Measurements from ENCODE around the gene TOP2B.

TOP2B gene

DNA sequence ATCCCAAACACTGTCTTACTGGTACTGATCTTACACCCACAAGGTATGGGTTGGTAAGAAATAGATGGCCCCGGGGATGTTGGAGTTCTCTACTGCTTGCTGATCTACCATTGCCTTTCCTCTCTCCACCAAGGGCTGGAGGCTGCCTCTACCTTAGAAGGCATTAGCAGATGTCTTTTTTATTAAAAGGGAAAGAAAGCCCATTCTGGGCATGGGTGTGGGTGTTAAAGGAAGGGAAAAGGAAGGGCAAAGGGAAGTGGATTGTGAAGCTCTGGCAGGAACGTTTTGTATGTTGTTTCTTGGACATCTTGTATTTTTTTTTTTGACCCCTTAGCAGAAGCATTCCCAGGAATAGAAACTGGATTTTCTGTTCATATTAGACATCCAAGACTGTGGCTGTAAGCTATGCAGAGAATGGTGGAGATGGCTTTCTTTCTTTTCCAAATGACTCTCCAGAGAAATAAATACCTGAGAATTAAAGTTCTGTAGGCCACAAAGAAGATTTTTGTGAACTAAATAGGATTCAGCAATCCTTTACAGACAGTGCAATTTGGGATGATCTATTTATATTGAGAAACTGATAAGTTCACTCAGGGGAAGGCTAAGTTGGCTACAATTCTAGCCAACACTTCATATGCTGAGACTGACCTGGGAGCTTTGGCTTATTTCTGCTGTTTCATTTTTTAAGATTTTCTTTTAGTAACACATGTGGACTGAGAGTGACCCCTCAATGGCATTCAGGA is 108.8 kb downstream of the TOP2B start:
- H3K27ac Mint-ChIP-seq: no peak overlapping the region
- H3K27me3 Mint-ChIP-seq: peaks cover 4% of the 10 kb centered on the region

DNA sequence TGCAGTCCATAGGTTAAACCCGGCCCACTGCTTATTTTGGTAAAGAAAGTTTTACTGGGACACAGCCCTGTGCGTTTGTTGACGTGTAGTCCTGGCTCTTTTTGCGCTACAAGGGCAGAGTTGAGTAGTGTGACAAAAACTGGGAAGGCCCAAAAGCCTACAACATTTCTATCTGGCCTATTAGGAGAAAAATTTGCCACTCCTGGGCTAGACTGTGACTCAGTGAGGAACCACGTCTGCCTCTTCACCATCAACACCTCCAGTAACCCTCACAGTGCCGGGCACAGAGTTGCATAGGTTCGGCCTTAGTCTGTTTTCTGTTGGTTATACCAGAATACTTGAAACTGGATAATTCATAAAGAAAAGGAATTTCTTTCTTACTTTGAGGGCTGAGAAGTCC is 110.3 kb downstream of the TOP2B start:
- Mint-ChIP-seq H3K27ac (no peak overlapping the region), H3K4me1 (ENCODE audit: low read depth) (no peaks in the 10 kb centered on the region), H3K4me3 (no peak overlapping the region), H3K9me3 (no peaks in the 10 kb centered on the region), H3K36me3 (ENCODE audit: low read depth) (no peaks in the 10 kb centered on the region), H3K27me3 (peaks cover 4% of the 10 kb centered on the region)
- DNase-seq: no peak

More for the DNA sequence above, 108.8 kb downstream of the TOP2B start:
- DNase-seq: no peak
- Mint-ChIP-seq H3K9me3 (no peaks in the 10 kb centered on the region), H3K36me3 (ENCODE audit: low read depth) (no peaks in the 10 kb centered on the region), H3K4me1 (ENCODE audit: low read depth) (no peaks in the 10 kb centered on the region), H3K4me3 (no peak overlapping the region)

DNA sequence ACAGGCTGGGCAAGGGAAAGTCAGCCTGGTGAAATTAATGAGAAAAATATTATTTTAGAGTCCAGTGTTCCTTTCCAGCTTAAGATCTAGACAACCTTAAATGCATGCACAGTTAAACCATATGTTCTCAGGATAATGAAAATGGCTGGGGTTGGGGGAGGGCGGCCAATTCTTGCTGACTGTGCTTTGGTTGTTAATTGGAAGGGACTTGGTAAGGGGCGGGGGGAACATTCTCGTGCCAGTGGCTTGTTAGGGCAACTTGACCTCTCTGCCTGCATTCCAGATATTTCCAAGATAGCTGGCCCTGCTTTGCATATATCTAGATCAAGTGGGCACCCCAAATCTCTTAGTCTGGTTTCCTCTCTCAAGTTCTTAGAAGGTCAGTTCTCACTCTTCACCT is 112.5 kb downstream of the TOP2B start:
- H3K27me3 Mint-ChIP-seq: peaks cover 4% of the 10 kb centered on the region
- no peak overlapping the region for H3K27ac Mint-ChIP-seq
- no peak for DNase-seq
- no peaks in the 10 kb centered on the region for H3K36me3 Mint-ChIP-seq (ENCODE audit: low read depth)
- H3K4me3 Mint-ChIP-seq: no peak overlapping the region
- H3K4me1 Mint-ChIP-seq (ENCODE audit: low read depth): no peaks in the 10 kb centered on the region
- H3K9me3 Mint-ChIP-seq: no peaks in the 10 kb centered on the region

DNA sequence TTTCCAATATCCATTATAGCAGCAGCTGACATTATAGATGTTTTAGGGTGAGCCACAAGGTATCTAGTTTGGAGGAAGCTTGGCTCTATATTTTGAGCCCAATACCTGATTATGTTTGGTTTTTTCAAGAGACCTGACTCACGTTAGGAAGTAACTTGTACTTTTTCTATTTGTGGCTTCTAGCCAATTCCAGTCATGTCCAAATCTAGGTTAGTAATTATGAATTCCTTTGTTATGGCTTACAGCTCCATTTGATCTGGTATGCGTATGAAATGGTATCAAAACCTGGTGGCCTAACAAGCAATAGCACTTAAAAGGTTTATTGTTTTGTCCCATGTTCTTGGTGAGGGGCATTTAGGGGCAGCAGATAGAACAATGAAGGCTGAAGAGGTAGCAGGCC is 115.9 kb downstream of the TOP2B start:
- Mint-ChIP-seq H3K36me3 (ENCODE audit: low read depth) (no peaks in the 10 kb centered on the region), H3K27ac (no peak overlapping the region), H3K9me3 (no peaks in the 10 kb centered on the region), H3K27me3 (peaks cover 7% of the 10 kb centered on the region), H3K4me1 (ENCODE audit: low read depth) (no peaks in the 10 kb centered on the region), H3K4me3 (no peak overlapping the region)
- DNase-seq: no peak

DNA sequence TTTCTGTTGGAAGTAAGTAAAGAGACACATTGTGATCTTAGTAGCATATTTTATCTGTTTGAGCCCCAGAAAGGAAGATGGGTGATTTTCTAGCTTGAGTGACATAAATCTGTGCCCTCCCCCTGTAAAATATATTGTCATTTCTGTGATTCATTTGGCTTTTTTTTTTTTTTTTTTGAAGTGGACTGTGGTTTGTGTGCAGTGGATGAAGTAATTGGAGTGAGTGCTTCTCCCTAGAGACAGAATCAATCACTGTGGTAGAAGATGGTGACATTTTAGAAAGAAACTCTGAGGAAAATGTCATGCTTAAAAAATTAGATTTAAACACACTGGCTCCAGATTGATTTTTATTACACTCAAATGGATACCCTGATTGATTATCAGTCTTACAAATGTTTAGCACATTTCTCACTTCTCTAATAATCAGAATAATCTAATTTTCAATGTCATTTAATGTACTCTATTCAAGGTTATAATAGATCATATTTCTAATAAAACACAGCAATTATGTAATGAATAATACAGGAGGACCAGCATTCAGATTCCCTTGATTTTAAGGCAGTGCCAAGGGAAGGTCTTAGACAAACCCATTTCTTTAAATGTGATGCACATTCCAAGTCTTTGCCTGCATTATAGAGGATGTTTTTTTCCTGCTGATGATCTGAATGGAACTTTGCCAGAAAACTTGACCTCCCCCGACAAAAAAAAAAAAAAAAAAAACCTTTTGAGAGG is 116.6 kb downstream of the TOP2B start:
- H3K27me3 Mint-ChIP-seq: peaks cover 10% of the 10 kb centered on the region
- H3K9me3 Mint-ChIP-seq: no peaks in the 10 kb centered on the region
- H3K4me1 Mint-ChIP-seq (ENCODE audit: low read depth): no peaks in the 10 kb centered on the region

More for the DNA sequence above, 116.6 kb downstream of the TOP2B start:
- Mint-ChIP-seq H3K27ac (no peak overlapping the region), H3K4me3 (no peak overlapping the region), H3K36me3 (ENCODE audit: low read depth) (no peaks in the 10 kb centered on the region)
- no peak for DNase-seq

Measured in activated T-cell treated with anti-CD3 and anti-CD28 coated beads, Interleukin-2, amount 50 U/mL, for 24 hours (primary cell).